Rectal smooth muscle tissue (tissue), 1 donor: ENCODE measurements around the gene ATF6.
"Not testable (repeated sequence)": the region's sequence is repeated elsewhere in the genome, so short reads cannot be mapped to it uniquely, and the experiment has no call there.

Experiments
- H3K27ac ChIP-seq: one replicate; pipeline ENCODE4 v1.7.0; 2013; ENCODE audit warnings: low read depth, low read length, inconsistent platforms
- H3K27me3 ChIP-seq: one replicate; pipeline ENCODE4 v1.7.0; 2013; ENCODE audit warnings: low read length; ENCODE audit not compliant: control insufficient read depth, insufficient read depth
- H3K36me3 ChIP-seq: one replicate; pipeline ENCODE4 v1.7.0; 2013; ENCODE audit warnings: low read length; ENCODE audit not compliant: control insufficient read depth, insufficient read depth
- H3K4me1 ChIP-seq: one replicate; pipeline ENCODE4 v1.7.0; 2013; ENCODE audit warnings: low read length; ENCODE audit not compliant: control insufficient read depth, insufficient read depth
- H3K4me3 ChIP-seq: one replicate; pipeline ENCODE4 v1.7.0; 2013; ENCODE audit warnings: low read length
- H3K9ac ChIP-seq: one replicate; pipeline ENCODE4 v1.7.0; 2013; ENCODE audit warnings: low read length

The ATF6 gene

GRCh38 chr1:161739865-161740566 lies 26.1 kb upstream of the ATF6 start:
- Histone ChIP-seq H3K27me3 (no peaks in the 10 kb centered on the region), H3K4me3 (no peak overlapping the region), H3K36me3 (no peaks in the 10 kb centered on the region), H3K4me1 (no peaks in the 10 kb centered on the region), H3K27ac (no peak overlapping the region), H3K9ac (no peak overlapping the region)

GRCh38 chr1:161740921-161741320 lies 25.2 kb upstream of the ATF6 start:
- H3K27ac ChIP-seq, result no peak overlapping the region
- H3K36me3 ChIP-seq, result no peaks in the 10 kb centered on the region
- H3K9ac ChIP-seq, result no peak overlapping the region
- no peaks in the 10 kb centered on the region for H3K27me3 ChIP-seq
- H3K4me1 ChIP-seq, result no peaks in the 10 kb centered on the region
- no peak overlapping the region for H3K4me3 ChIP-seq

- no peaks in the 10 kb centered on the region for H3K27me3 ChIP-seq
- no peaks in the 10 kb centered on the region for H3K36me3 ChIP-seq
- no peak overlapping the region for H3K4me3 ChIP-seq
- H3K27ac ChIP-seq, result no peak overlapping the region
- no peaks in the 10 kb centered on the region for H3K4me1 ChIP-seq
- no peak overlapping the region for H3K9ac ChIP-seq
These were observed 22.9 kb upstream of the ATF6 start for GRCh38 chr1:161743231-161743630.

GRCh38 chr1:161747801-161748200 lies 18.3 kb upstream of the ATF6 start:
- H3K36me3 ChIP-seq, result peaks cover 2% of the 10 kb centered on the region
- H3K27me3 ChIP-seq, result no peaks in the 10 kb centered on the region
- no peak overlapping the region for H3K9ac ChIP-seq
- no peaks in the 10 kb centered on the region for H3K4me1 ChIP-seq
- no peak overlapping the region for H3K4me3 ChIP-seq
- no peak overlapping the region for H3K27ac ChIP-seq

- peak within 1 kb of the TSS; percentile 82 for H3K27ac ChIP-seq
- no peaks in the 10 kb centered on the region for H3K27me3 ChIP-seq
- peak within 1 kb of the TSS; percentile 88 for H3K9ac ChIP-seq
- H3K4me1 ChIP-seq, result no peaks in the 10 kb centered on the region
- peaks cover 5% of the 10 kb centered on the region for H3K36me3 ChIP-seq
- peak within 1 kb of the TSS; percentile 76 for H3K4me3 ChIP-seq
These were observed 16.4 kb upstream of the ATF6 start, which contains the start of gene DUSP12 for GRCh38 chr1:161749509-161750407. Gene DUSP12 (plus strand): TSS chr1:161749786. CDS start chr1:161749802, 16 bp downstream.

- H3K36me3 ChIP-seq, result no peaks in the 10 kb centered on the region
- H3K27me3 ChIP-seq, result no peaks in the 10 kb centered on the region
- H3K9ac ChIP-seq, result no peak overlapping the region
- H3K4me1 ChIP-seq, result peaks cover 5% of the 10 kb centered on the region
- H3K27ac ChIP-seq, result no peak overlapping the region
- H3K4me3 ChIP-seq, result no peak overlapping the region
These were observed 2.5 kb upstream of the ATF6 start for GRCh38 chr1:161763522-161764098.

- Histone ChIP-seq H3K27ac (no peak overlapping the region), H3K4me3 (no peak overlapping the region), H3K27me3 (no peaks in the 10 kb centered on the region), H3K36me3 (no peaks in the 10 kb centered on the region), H3K4me1 (peaks cover 5% of the 10 kb centered on the region), H3K9ac (no peak overlapping the region)
These were observed 2.3 kb downstream of the ATF6 start for GRCh38 chr1:161768461-161768860.

- no peak overlapping the region for H3K4me3 ChIP-seq
- H3K4me1 ChIP-seq, result peaks cover 5% of the 10 kb centered on the region
- H3K9ac ChIP-seq, result no peak overlapping the region
- H3K36me3 ChIP-seq, result no peaks in the 10 kb centered on the region
- no peak overlapping the region for H3K27ac ChIP-seq
- no peaks in the 10 kb centered on the region for H3K27me3 ChIP-seq
These were observed 3.0 kb downstream of the ATF6 start for GRCh38 chr1:161768986-161769672.

GRCh38 chr1:161769673-161770045 lies 3.5 kb downstream of the ATF6 start:
- H3K27ac ChIP-seq, H3K9ac ChIP-seq, H3K36me3 ChIP-seq, H3K4me1 ChIP-seq, H3K4me3 ChIP-seq, H3K27me3 ChIP-seq: not testable (repeated sequence)

GRCh38 chr1:161770250-161770649 lies 4.1 kb downstream of the ATF6 start:
- no peak overlapping the region for H3K27ac ChIP-seq
- H3K9ac ChIP-seq, result no peak overlapping the region
- H3K36me3 ChIP-seq, result no peaks in the 10 kb centered on the region
- H3K27me3 ChIP-seq, result no peaks in the 10 kb centered on the region
- no peak overlapping the region for H3K4me3 ChIP-seq
- peaks cover 5% of the 10 kb centered on the region for H3K4me1 ChIP-seq

- Histone ChIP-seq H3K4me3 (no peak overlapping the region), H3K36me3 (no peaks in the 10 kb centered on the region), H3K27me3 (no peaks in the 10 kb centered on the region), H3K9ac (no peak overlapping the region), H3K4me1 (peaks cover 5% of the 10 kb centered on the region), H3K27ac (no peak overlapping the region)
These were observed 5.0 kb downstream of the ATF6 start for GRCh38 chr1:161771161-161771560.

GRCh38 chr1:161771973-161772372 lies 5.9 kb downstream of the ATF6 start:
- Histone ChIP-seq H3K27ac (peak overlapping the region; percentile 1), H3K9ac (no peak overlapping the region), H3K36me3 (no peaks in the 10 kb centered on the region), H3K27me3 (no peaks in the 10 kb centered on the region), H3K4me1 (peaks cover 5% of the 10 kb centered on the region), H3K4me3 (no peak overlapping the region)
